Erythroblast (primary cell): ENCODE measurements around the gene RPS6KA2.

Source experiments
- GATA1 ChIP-seq: IDR thresholded peaks from 2 replicates; pipeline ENCODE4 v1.6.1; 2011; ENCODE audit warnings: low read depth, mild to moderate bottlenecking, control low read depth, low read length, moderate library complexity
- POLR2A ChIP-seq: IDR thresholded peaks from 2 replicates; pipeline ENCODE4 v1.6.1; 2011; ENCODE audit warnings: mild to moderate bottlenecking, low read length

DNA sequence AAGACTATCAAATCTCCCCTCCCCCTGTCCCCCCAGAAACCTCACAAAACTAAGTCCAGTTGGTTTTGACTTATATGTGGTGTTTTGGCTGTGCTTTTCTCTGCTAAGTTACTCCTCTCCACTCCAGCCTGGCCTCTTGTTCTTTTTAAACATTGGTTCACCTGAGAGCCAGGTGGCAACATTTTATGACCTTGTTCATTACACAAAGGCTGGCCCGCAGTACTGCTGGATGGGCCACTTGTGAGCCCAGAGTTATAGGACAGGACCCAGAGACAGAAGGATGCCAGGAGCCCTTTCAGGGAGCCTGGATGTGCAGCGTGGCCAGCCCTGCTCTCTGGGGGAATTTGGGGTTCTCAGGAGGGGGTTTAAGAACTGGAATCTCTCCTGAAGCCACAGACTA is 130.6 kb downstream of the RPS6KA2 start:
- TF ChIP-seq POLR2A (no peak), GATA1 (no peak)
